ENCODE data around the gene TATDN3. TPM values are rescaled to one million over a fixed set of nuclear protein-coding genes. Genes with fewer than 3 reads are reported as not detected.

TATDN3 gene
- total and polyA plus RNA-seq, 2 of the 8 experiments (the other 6 are each of a cell fraction or from before 2014, with no cell fraction given), result 6.9 to 19.4 TPM

- Histone ChIP-seq H3K9ac (replicated peaks in 1 of 4; ENCODE audit: extremely low read depth in 1 of 4, low read depth in 3 of 4, low read length in 3 of 4) (no peak overlapping the region), H2BK20ac (ENCODE audit: low read length) (no peak overlapping the region), H3K9me3 (ENCODE audit: insufficient read depth in 2 of 2, low read depth in 1 of 2, low read length in 1 of 2) (no peaks in the 10 kb centered on the region), H3K4me1 (replicated peaks in 1 of 4; ENCODE audit: control insufficient read depth in 3 of 4, insufficient read depth in 4 of 4, low read length in 3 of 4) (peaks cover 0 to 4% (median 3%) of the 10 kb centered on the region in 4 experiments; a peak in 3 of 7 replicates), H2BK5ac (ENCODE audit: low read depth, low read length) (no peak overlapping the region), H3K14ac (ENCODE audit: insufficient read length) (no peak overlapping the region), H2BK15ac (ENCODE audit: low read length) (no peak overlapping the region), H4K91ac (replicated peaks; ENCODE audit: insufficient read length, low read length) (no peak overlapping the region), H2AK5ac (ENCODE audit: low read depth, low read length) (no peak overlapping the region), H3K79me2 (ENCODE audit: control insufficient read depth in 1 of 2, insufficient read depth in 2 of 2, low read length in 2 of 2) (peaks cover 0 to 7% of the 10 kb centered on the region in 2 experiments; a peak in 2 of 4 replicates), H3K56ac (replicated peaks; ENCODE audit: insufficient read length, low read depth, low read length) (no peak overlapping the region), H4K5ac (ENCODE audit: insufficient read length, low read depth, low read length) (no peak overlapping the region), H3K79me1 (ENCODE audit: low read depth, low read length) (no peaks in the 10 kb centered on the region; the same call in 1 of the 2 replicates), H4K8ac (ENCODE audit: extremely low read depth, insufficient read depth, low read length) (no peak overlapping the region), H3K18ac (ENCODE audit: extremely low read depth, low read length) (no peak overlapping the region), H2BK120ac (replicated peaks; ENCODE audit: low read depth, low read length) (no peak overlapping the region), H3K4ac (replicated peaks; ENCODE audit: insufficient read length, low read depth, low read length) (no peak overlapping the region), H2BK12ac (ENCODE audit: low read depth, low read length) (no peak overlapping the region), H3K27me3 (replicated peaks in 1 of 4; ENCODE audit: control insufficient read depth in 3 of 4, extremely low read depth in 1 of 4, insufficient read depth in 3 of 4, low read length in 3 of 4) (no peaks in the 10 kb centered on the region), H4K20me1 (replicated peaks in 1 of 2; ENCODE audit: control insufficient read depth in 1 of 2, insufficient read depth in 2 of 2, low read length in 2 of 2) (peaks cover 0 to 2% of the 10 kb centered on the region in 2 experiments), H2AFZ (ENCODE audit: low read length) (no peak overlapping the region), H3K36me3 (ENCODE audit: control insufficient read depth in 2 of 4, insufficient read depth in 4 of 4, low read length in 3 of 4) (peaks cover 0 to 4% (median 0%) of the 10 kb centered on the region in 4 experiments; a peak in 3 of 8 replicates), H3K23ac (ENCODE audit: insufficient read length) (no peak overlapping the region), H3K27ac (ENCODE audit: low read depth, low read length) (no peak overlapping the region), H3K23me2 (ENCODE audit: low read depth, low read length) (0 out of 2 replicates have a peak, but pooled peaks cover 3% of the 10 kb centered on the region), H3K4me3 (ENCODE audit: extremely low read depth in 1 of 4, insufficient read depth in 2 of 4, low read depth in 3 of 4, low read length in 4 of 4) (no peak overlapping the region), H3K4me2 (ENCODE audit: insufficient read depth in 1 of 2, low read depth in 2 of 2, low read length in 2 of 2) (no peak overlapping the region)
- TF ChIP-seq CTCF (IDR thresholded peaks at IDR 0.05; ENCODE audit: control extremely low read depth in 1 of 3, insufficient read depth in 1 of 3, low read depth in 1 of 3, low read length in 3 of 3) (no peak), SUZ12 (IDR thresholded peaks at IDR 0.05; ENCODE audit: low read length) (no peak), CHD2 (IDR thresholded peaks at IDR 0.05; ENCODE audit: low read length) (no peak)
- FAIRE-seq, result no peak
- DNase-seq (ENCODE audit: low read depth in 1 of 2, low spot score in 2 of 2), result no peak
- ChIA-PET CTCF (ENCODE audit: partially characterized antibody) (interaction anchor here (0.9 to 1.7 kb wide), 7 partner anchors 9 to 289 kb away, joined by 3 to 5 read pairs (median 3); no protein-coding TSS in a partner anchor), POLR2A (ENCODE audit: partially characterized antibody) (no interaction called here)
These were observed 46.4 kb upstream of the TATDN3 start for GRCh38 chr1:212745303-212745702.
